Stimulated activated CD4-positive, alpha-beta T cell treated with anti-CD3 and anti-CD28 coated beads, Interleukin-1b, Interleukin-23, amount 100 ng/mL, for 24 hours (primary cell): ENCODE data around the gene GINS2.

Source experiments
- DNase-seq, 4 experiments: peaks; one replicate each; pipeline ENCODE4 v3.0.0-alpha.2; 2020; ENCODE audit warnings: low read depth in 4 of 4, low spot score in 1 of 4

Gene GINS2

DNA sequence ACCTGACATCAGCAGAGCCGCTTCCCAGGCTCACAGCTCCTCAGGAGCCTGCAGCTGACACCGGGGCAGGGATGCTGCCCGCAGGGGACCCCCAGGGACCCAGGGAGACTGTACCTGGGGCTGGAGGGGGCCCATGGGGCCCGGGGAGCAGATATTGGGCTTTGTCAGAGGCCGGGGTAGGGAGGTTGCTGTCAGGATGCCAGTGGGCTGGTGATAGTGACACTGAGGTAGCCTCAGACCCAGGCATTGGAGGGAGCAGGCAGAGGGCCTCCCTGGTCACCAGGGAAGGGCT, 60.5 kb downstream of the GINS2 start:
- DNase-seq: no peak

DNA sequence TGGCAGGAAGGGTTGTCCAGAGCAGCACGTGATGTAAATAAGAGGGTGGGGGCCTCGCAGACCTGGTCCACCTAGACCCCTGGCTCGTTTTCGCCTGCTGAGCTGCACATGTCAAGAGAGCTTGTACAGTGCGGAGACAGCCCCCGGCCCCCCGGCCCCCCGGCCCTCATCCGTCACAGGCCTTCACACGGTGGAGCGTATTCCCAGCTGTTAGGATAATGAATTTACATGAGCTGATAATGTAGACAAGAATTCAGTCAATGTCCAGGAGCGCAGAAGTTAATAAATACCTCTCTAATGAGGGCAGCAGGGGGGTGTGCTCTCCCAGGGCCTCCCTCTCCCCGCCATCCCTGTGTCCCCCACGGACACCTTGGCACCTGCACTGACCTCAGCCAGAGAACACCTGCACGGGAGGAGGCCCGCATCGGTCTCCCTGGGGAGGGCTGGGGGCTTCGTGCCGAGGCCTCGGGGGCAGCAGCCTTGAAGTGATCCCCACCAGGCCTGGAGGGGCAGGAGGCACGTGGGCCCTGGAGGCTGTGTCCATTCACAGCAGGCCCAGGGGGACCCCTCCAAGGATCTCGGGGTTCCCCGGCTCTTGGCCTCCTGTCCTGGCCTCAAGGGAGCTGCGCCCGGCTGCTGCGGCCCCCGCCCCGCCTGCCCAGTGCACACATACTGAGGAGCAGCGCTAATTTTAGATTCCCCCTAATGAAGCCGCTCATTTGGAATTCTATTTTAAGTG, 61.1 kb downstream of the GINS2 start:
- no peak for DNase-seq

DNA sequence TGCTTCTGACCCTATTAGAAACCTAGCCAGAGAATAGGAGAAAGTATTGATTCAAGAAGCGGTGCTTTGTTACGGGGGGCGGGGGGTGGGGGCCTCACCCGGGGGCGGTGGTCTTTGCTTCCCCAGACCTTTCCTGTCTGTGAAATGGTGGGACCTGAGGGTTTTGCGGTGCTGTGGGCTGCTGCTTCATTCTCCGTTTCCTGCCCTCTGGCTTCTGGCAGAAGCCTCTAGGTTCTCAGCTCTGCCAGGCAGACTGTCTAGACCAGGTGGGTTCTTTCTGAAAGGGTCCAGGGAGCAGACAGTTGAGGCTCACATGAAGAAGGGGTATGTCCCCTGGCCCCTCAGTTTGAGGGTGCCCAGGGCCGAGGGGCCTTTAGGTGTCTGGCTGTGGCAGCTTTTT, 61.7 kb downstream of the GINS2 start:
- no peak for DNase-seq
